Suprapubic skin (tissue), 4 donors: Measurements from ENCODE around the gene TRIM25. TPM values are rescaled to one million over a fixed set of nuclear protein-coding genes. Genes with fewer than 3 reads are reported as not detected.

Experiments
- DNase-seq, 2 donors: peaks; one replicate each; pipeline ENCODE4 v3.0.0-alpha.2; 2019; ENCODE audit warnings: low spot score in 2 of 2
- H3K27ac ChIP-seq: fragments of 200-600 bp; sonication (generic); one replicate; pipeline ENCODE4 v1.5.1; 2019
- H3K27me3 ChIP-seq: fragments of 200-600 bp; sonication (generic); one replicate; pipeline ENCODE4 v1.5.1; 2019
- H3K36me3 ChIP-seq: fragments of 200-600 bp; sonication (generic); one replicate; pipeline ENCODE4 v1.5.1; 2019
- H3K4me1 ChIP-seq: fragments of 200-600 bp; sonication (generic); one replicate; pipeline ENCODE4 v1.5.1; 2019
- H3K4me3 ChIP-seq: fragments of 200-600 bp; sonication (generic); one replicate; pipeline ENCODE4 v1.5.1; 2019; ENCODE audit warnings: mild to moderate bottlenecking
- H3K9me3 ChIP-seq: fragments of 200-600 bp; sonication (generic); one replicate; pipeline ENCODE4 v1.5.1; 2019
- EP300 ChIP-seq: sonication (generic); formaldehyde crosslinking; IDR thresholded peaks from one replicate; pipeline ENCODE4 v1.6.1; 2017; ENCODE audit warnings: antibody characterized with exemption
- POLR2A ChIP-seq, 2 donors: fragments of 450-650 bp; IDR thresholded peaks; one replicate each; pipeline ENCODE4 v1.6.1; 2017; ENCODE audit warnings: antibody characterized with exemption in 2 of 2, mild to moderate bottlenecking in 2 of 2, moderate library complexity in 2 of 2
- POLR2AphosphoS5 ChIP-seq, 3 donors: sonication (generic); formaldehyde crosslinking; IDR thresholded peaks; one replicate each; pipeline ENCODE4 v1.6.1; 2017; ENCODE audit warnings: antibody characterized with exemption in 3 of 3
- WGBS: methylation state at CpG from one replicate; pipeline ENCODE4 v1.1.5; 2018; 5-methylcytosine and 5-hydroxymethylcytosine counted together
- total RNA-seq, 4 donors: library from RNA; depleted of rRNA; stranded (reverse); fragments of >200 nt; gene quantifications; one replicate each; pipeline ENCODE4 v1.1.0, GENCODE V29; 2016
- TF ChIP-seq, protein P1 (sequence below), 2 donors: fragments of 200-600 bp in 1 of 2; fragments of 450-650 bp in 1 of 2; sonication (generic) in 1 of 2; IDR thresholded peaks; one replicate each; pipeline ENCODE4 v1.5.1; 2016 to 2019; ENCODE audit warnings: antibody characterized with exemption in 2 of 2, mild to moderate bottlenecking in 1 of 2, moderate library complexity in 1 of 2

TRIM25 gene
- total RNA-seq, 4 donors from 2014 or later, result 39.2 to 175 (median 55.9) TPM

DNA sequence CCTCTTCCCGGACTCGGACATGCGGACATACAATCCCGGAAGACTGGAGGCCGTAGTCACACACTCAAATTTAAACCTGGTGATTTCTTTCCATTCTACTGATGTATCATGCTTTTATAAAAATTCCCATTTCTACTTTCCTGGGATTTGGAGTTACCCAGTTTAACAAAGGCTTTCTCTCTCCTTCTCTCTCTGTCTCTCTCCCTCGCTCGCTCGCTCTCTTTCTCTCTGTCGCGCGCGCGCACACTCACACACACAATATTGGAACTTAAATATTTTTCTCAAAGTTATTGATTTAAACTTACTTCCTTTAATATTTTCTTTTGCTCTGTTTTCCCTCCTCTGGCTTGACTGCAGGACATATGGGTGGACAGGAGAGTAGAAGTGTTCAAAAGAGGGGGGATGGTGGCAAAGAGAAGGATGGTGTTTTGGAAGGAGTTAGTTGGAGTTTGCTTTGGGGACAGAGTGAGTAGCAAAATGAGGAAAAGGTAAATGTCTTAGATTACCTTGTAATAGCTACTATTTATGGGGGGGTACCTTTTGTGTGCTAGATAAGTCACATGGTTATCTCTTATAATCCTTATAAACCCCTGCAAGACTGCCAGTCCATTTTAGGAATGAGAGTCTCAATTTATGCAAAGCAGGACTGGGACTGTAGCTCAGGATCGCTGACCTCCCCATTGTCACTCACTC is 878 bp upstream of the TRIM25 start:
- TF ChIP-seq, protein P1, sequence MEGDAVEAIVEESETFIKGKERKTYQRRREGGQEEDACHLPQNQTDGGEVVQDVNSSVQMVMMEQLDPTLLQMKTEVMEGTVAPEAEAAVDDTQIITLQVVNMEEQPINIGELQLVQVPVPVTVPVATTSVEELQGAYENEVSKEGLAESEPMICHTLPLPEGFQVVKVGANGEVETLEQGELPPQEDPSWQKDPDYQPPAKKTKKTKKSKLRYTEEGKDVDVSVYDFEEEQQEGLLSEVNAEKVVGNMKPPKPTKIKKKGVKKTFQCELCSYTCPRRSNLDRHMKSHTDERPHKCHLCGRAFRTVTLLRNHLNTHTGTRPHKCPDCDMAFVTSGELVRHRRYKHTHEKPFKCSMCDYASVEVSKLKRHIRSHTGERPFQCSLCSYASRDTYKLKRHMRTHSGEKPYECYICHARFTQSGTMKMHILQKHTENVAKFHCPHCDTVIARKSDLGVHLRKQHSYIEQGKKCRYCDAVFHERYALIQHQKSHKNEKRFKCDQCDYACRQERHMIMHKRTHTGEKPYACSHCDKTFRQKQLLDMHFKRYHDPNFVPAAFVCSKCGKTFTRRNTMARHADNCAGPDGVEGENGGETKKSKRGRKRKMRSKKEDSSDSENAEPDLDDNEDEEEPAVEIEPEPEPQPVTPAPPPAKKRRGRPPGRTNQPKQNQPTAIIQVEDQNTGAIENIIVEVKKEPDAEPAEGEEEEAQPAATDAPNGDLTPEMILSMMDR (IDR thresholded peaks at IDR 0.05), result no peak
- no peak for TF ChIP-seq POLR2AphosphoS5 (IDR thresholded peaks at IDR 0.05)
- no peak for TF ChIP-seq POLR2A (IDR thresholded peaks at IDR 0.05)
- TF ChIP-seq EP300, result no peak
- H3K27ac ChIP-seq, result peak overlapping the region; percentile 90
- no peaks in the 10 kb centered on the region for H3K36me3 ChIP-seq
- H3K4me3 ChIP-seq, result peak overlapping the region; percentile 86
- no peaks in the 10 kb centered on the region for H3K27me3 ChIP-seq
- WGBS, result 9% methylated on average over 14 of the region's 14 CpGs
- no peak for DNase-seq
- H3K9me3 ChIP-seq, result no peaks in the 10 kb centered on the region
- peaks cover 48% of the 10 kb centered on the region for H3K4me1 ChIP-seq

DNA sequence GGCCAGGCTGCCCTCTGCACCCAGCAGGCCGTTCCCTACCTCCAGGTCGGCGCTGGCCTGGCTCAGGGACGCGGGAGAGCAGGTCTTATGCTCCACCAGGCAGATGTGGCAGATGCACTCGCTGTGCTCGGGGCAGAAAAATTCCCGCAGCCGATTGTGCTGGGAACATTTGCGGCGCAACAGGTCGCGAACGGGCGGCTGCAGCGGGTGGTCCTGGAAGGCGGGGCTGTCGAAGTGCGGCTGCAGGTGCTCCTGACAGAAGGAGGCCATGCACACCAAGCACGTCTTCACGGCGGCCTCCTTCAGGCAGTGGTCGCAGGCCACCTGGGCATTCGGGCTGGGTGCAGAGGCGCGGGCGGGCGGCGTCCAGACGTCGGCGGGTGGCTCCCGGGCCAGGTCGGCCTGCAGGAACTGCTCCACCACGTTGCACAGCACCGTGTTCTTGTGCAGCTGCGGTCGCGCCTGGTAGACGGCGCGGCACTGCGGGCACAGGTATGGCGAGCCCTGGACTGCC is 439 bp downstream of the TRIM25 start:
- Histone ChIP-seq H3K27ac (peak overlapping the region; percentile 90), H3K27me3 (no peaks in the 10 kb centered on the region), H3K4me1 (peaks cover 61% of the 10 kb centered on the region), H3K36me3 (peaks cover under 1% of the 10 kb centered on the region), H3K9me3 (no peaks in the 10 kb centered on the region), H3K4me3 (peak overlapping the region; percentile 86)
- no peak for DNase-seq
- TF ChIP-seq POLR2AphosphoS5 (IDR thresholded peaks at IDR 0.05) (no peak), EP300 (no peak), POLR2A (IDR thresholded peaks at IDR 0.05) (no peak)
- TF ChIP-seq, protein P1 (IDR thresholded peaks at IDR 0.05), result no peak
- 0% methylated on average over 13 of the region's 44 CpGs for WGBS

DNA sequence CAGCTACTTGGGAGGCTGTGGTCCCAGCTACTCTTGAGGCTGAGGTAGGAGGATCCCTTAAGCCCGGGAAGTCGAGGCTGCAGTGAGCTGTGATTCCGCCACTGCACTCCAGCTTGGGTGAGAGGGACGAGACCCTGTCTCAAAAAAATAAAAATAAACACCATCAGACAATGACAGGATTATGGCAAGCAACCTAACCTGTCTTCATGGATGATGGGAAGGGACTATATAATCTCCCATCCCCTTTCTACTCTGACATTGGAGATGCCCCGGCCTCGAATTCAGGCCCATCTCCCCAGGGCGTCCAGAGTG is 893 bp downstream of the TRIM25 start:
- no peaks in the 10 kb centered on the region for H3K9me3 ChIP-seq
- H3K4me1 ChIP-seq, result peaks cover 65% of the 10 kb centered on the region
- peak overlapping the region; percentile 90 for H3K27ac ChIP-seq
- TF ChIP-seq POLR2AphosphoS5 (IDR thresholded peaks at IDR 0.05) (no peak), EP300 (no peak), POLR2A (IDR thresholded peaks at IDR 0.05) (no peak)
- TF ChIP-seq, protein P1 (IDR thresholded peaks at IDR 0.05), result no peak
- DNase-seq, result no peak
- no peaks in the 10 kb centered on the region for H3K27me3 ChIP-seq
- 24% methylated on average over 7 of the region's 7 CpGs for WGBS
- H3K4me3 ChIP-seq, result peak overlapping the region; percentile 86
- peaks cover 5% of the 10 kb centered on the region for H3K36me3 ChIP-seq

DNA sequence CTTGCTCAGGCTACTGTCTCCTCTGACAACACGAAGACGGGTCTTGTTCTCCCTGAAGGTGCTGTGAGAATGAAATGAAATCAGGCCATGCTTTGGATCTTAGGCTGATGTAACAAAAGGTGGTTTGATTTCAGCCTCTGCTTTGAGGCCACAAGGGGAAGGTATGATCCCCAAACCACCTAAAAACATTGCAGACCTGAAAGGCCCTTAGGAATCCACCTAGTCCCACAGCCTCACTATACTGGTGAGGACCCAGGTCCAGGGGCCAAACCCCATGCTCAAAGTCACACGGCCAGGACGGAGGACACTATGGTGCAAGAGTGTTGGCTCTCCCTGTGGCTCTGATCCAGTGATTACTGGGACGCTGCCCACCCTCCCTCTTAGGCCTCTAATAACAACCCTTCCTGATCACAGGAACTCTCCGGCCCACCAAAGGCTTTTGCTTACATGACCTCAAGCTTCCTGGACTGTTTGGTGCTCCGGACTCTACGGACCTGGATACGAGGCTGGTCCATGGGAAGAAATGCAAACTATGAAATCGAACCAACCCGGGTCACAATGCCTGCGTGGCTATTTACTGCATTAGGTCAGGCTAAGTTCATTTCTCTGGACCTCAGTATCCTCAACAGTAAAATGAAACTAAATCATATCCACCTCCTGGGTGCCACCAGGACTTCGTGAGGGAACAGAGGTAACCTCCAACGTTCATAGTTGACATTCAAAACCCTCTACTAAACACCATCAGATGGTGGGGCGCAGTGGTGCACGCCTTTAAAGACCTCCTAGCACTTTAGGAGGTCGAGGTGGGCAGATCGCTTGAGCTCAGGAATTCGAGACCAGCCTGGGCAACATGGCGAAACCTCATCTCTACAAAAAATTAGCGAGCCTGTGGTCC is 1.5 kb downstream of the TRIM25 start:
- DNase-seq, result peak; percentile 87 to 89
- WGBS, result 43% methylated on average over 17 of the region's 21 CpGs
- H3K27ac ChIP-seq, result peak overlapping the region; percentile 90
- H3K27me3 ChIP-seq, result no peaks in the 10 kb centered on the region
- peaks cover 65% of the 10 kb centered on the region for H3K4me1 ChIP-seq
- no peaks in the 10 kb centered on the region for H3K9me3 ChIP-seq
- H3K36me3 ChIP-seq, result peaks cover 11% of the 10 kb centered on the region
- TF ChIP-seq, protein P1 (IDR thresholded peaks at IDR 0.05), result no peak
- no peak for TF ChIP-seq POLR2A (IDR thresholded peaks at IDR 0.05)
- TF ChIP-seq POLR2AphosphoS5 (IDR thresholded peaks at IDR 0.05), result no peak
- no peak for TF ChIP-seq EP300
- peak overlapping the region; percentile 86 for H3K4me3 ChIP-seq
